Measurements from ENCODE around the gene HMGN1. TPM values are rescaled to one million over a fixed set of nuclear protein-coding genes. Genes with fewer than 3 reads are reported as not detected.
"Not testable (repeated sequence)": the region's sequence is repeated elsewhere in the genome, so short reads cannot be mapped to it uniquely, and the experiment has no call there.

The HMGN1 gene
- total RNA-seq, 3 donors from 2014 or later (not counting 1 experiment from before 2014, with no cell fraction given), result 187 to 228 (median 219) TPM

GRCh38 chr21:39374046-39374445 lies 25.2 kb upstream of the HMGN1 start:
- ATAC-seq (no peak), DNase-seq (no peak)
- H3K27ac ChIP-seq (ENCODE audit: low read length), result no peak overlapping the region
- no peak overlapping the region for H3K4me3 Mint-ChIP-seq
- no peaks in the 10 kb centered on the region for H3K27me3 ChIP-seq (ENCODE audit: control insufficient read depth, insufficient read depth, low read length)
- no peaks in the 10 kb centered on the region for H3K4me1 Mint-ChIP-seq
- peaks cover 6 to 14% of the 10 kb centered on the region in 2 donors for H3K27me3 Mint-ChIP-seq (ENCODE audit: low read depth in 2 of 2)
- no peak for TF ChIP-seq CTCF (IDR thresholded peaks at IDR 0.05)
- H3K36me3 ChIP-seq (ENCODE audit: control insufficient read depth, insufficient read depth, low read length), result no peaks in the 10 kb centered on the region
- H3K9me3 ChIP-seq (ENCODE audit: control insufficient read depth, insufficient read depth, low read length), result no peaks in the 10 kb centered on the region
- no peaks in the 10 kb centered on the region for H3K36me3 Mint-ChIP-seq
- H3K9me3 Mint-ChIP-seq, result no peaks in the 10 kb centered on the region
- no peaks in the 10 kb centered on the region for H3K4me1 ChIP-seq (ENCODE audit: control insufficient read depth, insufficient read depth, low read length)
- WGBS (ENCODE audit: insufficient coverage), result 91% methylated on average over 6 of the region's 6 CpGs
- intact Hi-C loops (cut with micrococcal nuclease), result no loop called here
- H3K4me3 ChIP-seq (ENCODE audit: low read length), result no peak overlapping the region
- H3K27ac Mint-ChIP-seq, result no peak overlapping the region

- H3K36me3 Mint-ChIP-seq, result no peaks in the 10 kb centered on the region
- H3K9me3 Mint-ChIP-seq, result no peaks in the 10 kb centered on the region
- H3K27me3 ChIP-seq (ENCODE audit: control insufficient read depth, insufficient read depth, low read length), result no peaks in the 10 kb centered on the region
- no peaks in the 10 kb centered on the region for H3K4me1 Mint-ChIP-seq
- intact Hi-C loops (cut with micrococcal nuclease), result no loop called here
- DNase-seq (peak in 1 of 2 donors; percentile 54), ATAC-seq (peak in 2 of 3 donors; percentile 55 to 75)
- no peaks in the 10 kb centered on the region for H3K4me1 ChIP-seq (ENCODE audit: control insufficient read depth, insufficient read depth, low read length)
- peaks cover 6 to 14% of the 10 kb centered on the region in 2 donors for H3K27me3 Mint-ChIP-seq (ENCODE audit: low read depth in 2 of 2)
- H3K4me3 Mint-ChIP-seq, result no peak overlapping the region
- no peaks in the 10 kb centered on the region for H3K36me3 ChIP-seq (ENCODE audit: control insufficient read depth, insufficient read depth, low read length)
- TF ChIP-seq CTCF (IDR thresholded peaks at IDR 0.05), result no peak
- H3K27ac Mint-ChIP-seq, result no peak overlapping the region
- H3K27ac ChIP-seq (ENCODE audit: low read length), result no peak overlapping the region
- H3K9me3 ChIP-seq (ENCODE audit: control insufficient read depth, insufficient read depth, low read length), result no peaks in the 10 kb centered on the region
- H3K4me3 ChIP-seq (ENCODE audit: low read length), result no peak overlapping the region
- 36% methylated on average over 5 of the region's 5 CpGs for WGBS (ENCODE audit: insufficient coverage)
These were observed 24.7 kb upstream of the HMGN1 start for GRCh38 chr21:39373634-39374033.

- H3K27ac Mint-ChIP-seq; H3K27ac ChIP-seq (ENCODE audit: low read length); H3K36me3 ChIP-seq (ENCODE audit: control insufficient read depth, insufficient read depth, low read length); H3K4me3 Mint-ChIP-seq; intact Hi-C loops (cut with micrococcal nuclease); H3K9me3 Mint-ChIP-seq; ATAC-seq; H3K4me1 ChIP-seq (ENCODE audit: control insufficient read depth, insufficient read depth, low read length); H3K36me3 Mint-ChIP-seq; H3K27me3 ChIP-seq (ENCODE audit: control insufficient read depth, insufficient read depth, low read length); H3K9me3 ChIP-seq (ENCODE audit: control insufficient read depth, insufficient read depth, low read length); DNase-seq; H3K4me3 ChIP-seq (ENCODE audit: low read length); H3K4me1 Mint-ChIP-seq: not testable (repeated sequence)
- peaks cover 8 to 11% of the 10 kb centered on the region in 2 donors for H3K27me3 Mint-ChIP-seq (ENCODE audit: low read depth in 2 of 2)
- 80% methylated on average over 7 of the region's 7 CpGs for WGBS (ENCODE audit: insufficient coverage)
These were observed 21.0 kb upstream of the HMGN1 start for GRCh38 chr21:39369896-39370288.

GRCh38 chr21:39367783-39368182 lies 18.9 kb upstream of the HMGN1 start:
- Mint-ChIP-seq H3K9me3 (no peaks in the 10 kb centered on the region), H3K4me3 (no peak overlapping the region), H3K36me3 (no peaks in the 10 kb centered on the region), H3K4me1 (no peaks in the 10 kb centered on the region), H3K27ac (no peak overlapping the region), H3K27me3 (ENCODE audit: low read depth in 2 of 2) (peaks cover 7 to 10% of the 10 kb centered on the region in 2 donors)
- WGBS (ENCODE audit: insufficient coverage), result 84% methylated on average over 2 of the region's 2 CpGs
- intact Hi-C loops (cut with micrococcal nuclease), result no loop called here
- Histone ChIP-seq H3K36me3 (ENCODE audit: control insufficient read depth, insufficient read depth, low read length) (no peaks in the 10 kb centered on the region), H3K27me3 (ENCODE audit: control insufficient read depth, insufficient read depth, low read length) (no peaks in the 10 kb centered on the region), H3K4me3 (ENCODE audit: low read length) (no peak overlapping the region), H3K4me1 (ENCODE audit: control insufficient read depth, insufficient read depth, low read length) (no peaks in the 10 kb centered on the region), H3K27ac (ENCODE audit: low read length) (no peak overlapping the region), H3K9me3 (ENCODE audit: control insufficient read depth, insufficient read depth, low read length) (no peaks in the 10 kb centered on the region)
- no peak for TF ChIP-seq CTCF (IDR thresholded peaks at IDR 0.05)
- DNase-seq, result no peak
- no peak for ATAC-seq

All from natural killer cell (primary cell).